Measurements from ENCODE around the gene PTTG1.

The PTTG1 gene

GRCh38 chr5:160421625-160422258, at the start of gene PTTG1:
Gene PTTG1 (plus strand): TSS chr5:160421855. CDS start chr5:160422313, 458 bp downstream.
- DNase-seq, result peak in 55 of 56 donors; percentile 32 to 94 (median 80)

- no peak for DNase-seq
These were observed 46.5 kb upstream of the PTTG1 start for GRCh38 chr5:160375166-160375565.

- no peak for DNase-seq
These were observed 46.0 kb upstream of the PTTG1 start for GRCh38 chr5:160375701-160376100.

- no peak for DNase-seq
These were observed 45.2 kb upstream of the PTTG1 start for GRCh38 chr5:160376416-160376815.

GRCh38 chr5:160377651-160378050, 44.0 kb upstream of the PTTG1 start:
- DNase-seq, result no peak

GRCh38 chr5:160378330-160378729, 43.3 kb upstream of the PTTG1 start:
- no peak for DNase-seq

- no peak for DNase-seq
These were observed 42.1 kb upstream of the PTTG1 start for GRCh38 chr5:160379511-160379910.

GRCh38 chr5:160380041-160380440, 41.6 kb upstream of the PTTG1 start:
- no peak for DNase-seq

GRCh38 chr5:160382346-160382745, 39.3 kb upstream of the PTTG1 start:
- no peak for DNase-seq

GRCh38 chr5:160384681-160385080, 37.0 kb upstream of the PTTG1 start:
- no peak for DNase-seq

GRCh38 chr5:160385496-160385895, 36.2 kb upstream of the PTTG1 start:
- DNase-seq, result no peak

GRCh38 chr5:160387445-160387844, 34.2 kb upstream of the PTTG1 start:
- DNase-seq, result no peak

- DNase-seq, result no peak
These were observed 30.6 kb upstream of the PTTG1 start for GRCh38 chr5:160390787-160391696.

GRCh38 chr5:160395111-160395510, 26.5 kb upstream of the PTTG1 start:
- no peak for DNase-seq

GRCh38 chr5:160397492-160397891, 24.2 kb upstream of the PTTG1 start:
- no peak for DNase-seq

- no peak for DNase-seq
These were observed 22.8 kb upstream of the PTTG1 start for GRCh38 chr5:160398806-160399205.

- peak; percentile 51 to 94 (median 88) for DNase-seq
These were observed 22.0 kb upstream of the PTTG1 start, which contains the start of gene FAM200C for GRCh38 chr5:160399402-160400353. Gene FAM200C (minus strand): TSS chr5:160400054. CDS start chr5:160395490, 4,564 bp downstream.

- DNase-seq, result peak in 55 of 56 donors; percentile 16 to 94 (median 85)
These were observed 2.8 kb upstream of the PTTG1 start, which contains the start of gene SLU7 for GRCh38 chr5:160418561-160419457. Gene SLU7 (minus strand): TSS chr5:160419081. CDS start chr5:160415294, 3,787 bp downstream.

GRCh38 chr5:160419458-160420330, 2.0 kb upstream of the PTTG1 start:
- no peak for DNase-seq

All from nucleus accumbens (tissue), 56 donors.